Endothelial cell of umbilical vein (primary cell): Measurements from ENCODE around the gene FCSK. TPM values are rescaled to one million over a fixed set of nuclear protein-coding genes. Genes with fewer than 3 reads are reported as not detected.

Source experiments
- BruUV-seq: library from RNA; stranded (reverse); fragments of 400-500 nt; replicated peaks from 2 replicates; lab custom pipeline; 2021; lab: Mats Ljungman, UMichigan
- CTCF ChIA-PET: fragments of 300-600, 350-600 bp; sonication (Branson Sonifier 250); formaldehyde crosslinking; loops from one replicate; lab custom pipeline; 2021; ENCODE audit warnings: antibody characterized with exemption, inconsistent platforms; lab: Charles Lee
- POLR2A ChIA-PET: fragments of 300-600, 350-600 bp; sonication (Branson Sonifier 250); formaldehyde crosslinking; loops from one replicate; lab custom pipeline; 2021; ENCODE audit warnings: antibody characterized with exemption, inconsistent platforms; lab: Charles Lee
- DNase-seq: peaks from one replicate; pipeline ENCODE4 v3.0.0-alpha.2; 2011; ENCODE audit warnings: low read depth, low spot score
- FAIRE-seq: peaks from 2 replicates; lab custom pipeline; 2011; peaks lifted over from hg19 to GRCh38; lab: Jason Lieb, UNC
- H2AFZ ChIP-seq: 2 replicates; pipeline ENCODE4 v1.6.0; 2012; ENCODE audit warnings: low read depth, low read length, control low read depth, inconsistent platforms
- H3K27ac ChIP-seq: 2 replicates; pipeline ENCODE4 v1.5.1; 2011; ENCODE audit warnings: low read depth, mild to moderate bottlenecking, control low read depth, low read length, moderate library complexity; ENCODE audit not compliant: insufficient read depth
- H3K27me3 ChIP-seq, 2 experiments: 2 replicates each; pipeline versions ENCODE4 v1.6.0 to v1.6.1; 2011; ENCODE audit warnings: low read length in 2 of 2, mixed read lengths in 1 of 2; ENCODE audit not compliant: control insufficient read depth in 2 of 2, insufficient read depth in 2 of 2
- H3K36me3 ChIP-seq, 2 experiments: 2 replicates in 1 of 2; 3 replicates in 1 of 2; pipeline ENCODE4 v1.5.1; 2011; ENCODE audit warnings: low read length in 2 of 2, mild to moderate bottlenecking in 1 of 2, moderate library complexity in 1 of 2; ENCODE audit not compliant: control insufficient read depth in 2 of 2, insufficient read depth in 2 of 2; ENCODE audit errors: extremely low read depth in 1 of 2
- H3K4me1 ChIP-seq: 3 replicates; pipeline ENCODE4 v1.5.1; 2011; ENCODE audit warnings: mild to moderate bottlenecking, low read length; ENCODE audit not compliant: control insufficient read depth, insufficient read depth; ENCODE audit errors: extremely low read depth
- H3K4me2 ChIP-seq: 2 replicates; pipeline ENCODE4 v1.6.1; 2011; ENCODE audit warnings: low read length, control low read depth, mixed read lengths; ENCODE audit not compliant: insufficient read depth
- H3K4me3 ChIP-seq, 3 experiments: fragments of 200-600 bp in 1 of 3; sonication (generic), shearing (Covaris generic) in 1 of 3; replicated peaks in 1 of 3; 2 replicates each; pipeline ENCODE4 v1.5.1; 2011 to 2016; ENCODE audit warnings: control low read depth in 3 of 3, low read length in 3 of 3, mild to moderate bottlenecking in 2 of 3, inconsistent platforms in 1 of 3, low read depth in 1 of 3, moderate library complexity in 1 of 3; ENCODE audit not compliant: insufficient read depth in 1 of 3
- H3K79me2 ChIP-seq: 2 replicates; pipeline ENCODE4 v1.6.0; 2012; ENCODE audit warnings: low read length, inconsistent platforms; ENCODE audit not compliant: control insufficient read depth, insufficient read depth
- H3K9ac ChIP-seq: replicated peaks from 2 replicates; pipeline ENCODE3; 2011; ENCODE audit warnings: low read length, control low read depth; ENCODE audit not compliant: insufficient read depth; ENCODE audit errors: extremely low read depth
- H3K9me1 ChIP-seq: replicated peaks from 3 replicates; pipeline ENCODE4 v1.6.0; 2011; ENCODE audit warnings: mild to moderate bottlenecking, low read length; ENCODE audit not compliant: control insufficient read depth, insufficient read depth; ENCODE audit errors: extremely low read depth
- H3K9me3 ChIP-seq: replicated peaks from 2 replicates; pipeline ENCODE4 v1.5.1; 2012; ENCODE audit warnings: low read length, inconsistent platforms; ENCODE audit not compliant: control insufficient read depth, insufficient read depth
- H4K20me1 ChIP-seq: replicated peaks from 2 replicates; pipeline ENCODE3; 2011; ENCODE audit warnings: mild to moderate bottlenecking, low read length; ENCODE audit not compliant: control insufficient read depth, insufficient read depth; ENCODE audit errors: extremely low read depth
- EZH2 ChIP-seq: IDR thresholded peaks from 2 replicates; pipeline ENCODE4 v1.6.1; 2012; ENCODE audit warnings: borderline replicate concordance, low read depth, mild to moderate bottlenecking, moderate library complexity, low read length, inconsistent platforms; ENCODE audit not compliant: severe bottlenecking
- FOS ChIP-seq: IDR thresholded peaks from 2 replicates; pipeline ENCODE4 v1.6.1; 2011; ENCODE audit warnings: mild to moderate bottlenecking, low read length, moderate library complexity, borderline replicate concordance; ENCODE audit not compliant: insufficient read depth
- GATA2 ChIP-seq: IDR thresholded peaks from 2 replicates; pipeline ENCODE4 v1.7.0; 2011; ENCODE audit warnings: low read depth, mild to moderate bottlenecking, moderate library complexity, mixed read lengths, low read length; ENCODE audit not compliant: insufficient read length, insufficient read depth
- JUN ChIP-seq: IDR thresholded peaks from 2 replicates; pipeline ENCODE4 v1.6.1; 2011; ENCODE audit warnings: borderline replicate concordance, low read depth; ENCODE audit not compliant: insufficient read length, insufficient read depth
- MYC ChIP-seq: IDR thresholded peaks from one replicate; pipeline ENCODE4 v1.6.1; 2011; ENCODE audit warnings: mild to moderate bottlenecking, low read depth, low read length
- POLR2A ChIP-seq: IDR thresholded peaks from 2 replicates; pipeline ENCODE4 v1.6.1; 2012; ENCODE audit warnings: low read depth, mild to moderate bottlenecking, control low read depth, low read length
- POLR2AphosphoS5 ChIP-seq: IDR thresholded peaks from 2 replicates; pipeline ENCODE4 v1.6.1; 2012; ENCODE audit warnings: low read depth, mild to moderate bottlenecking, control low read depth, low read length, moderate library complexity; ENCODE audit not compliant: insufficient read depth
- dilution Hi-C: fragments of 300-500 bp; cut with MboI; formaldehyde crosslinking; loops from one replicate; pipeline ENCODE4 v1.15.0; 2019; ENCODE audit warnings: low sequenced_read_pairs; ENCODE audit not compliant: extremely low pct_ligation_motif_present
- intact Hi-C: fragments of 100-400 bp; cut with micrococcal nuclease; formaldehyde crosslinking; loops from one replicate; pipeline ENCODE4 v1.10.0; 2022
- polyA plus RNA-seq, 4 experiments: library from polyadenylated mRNA; depleted of rRNA in 3 of 4; stranded (reverse) in 3 of 4; unstranded in 1 of 4; fragments of >200 nt; gene quantifications; 2 replicates each; pipeline versions ENCODE4 v1.2.1 to v1.2.3, GENCODE V29; 2011 to 2012; ENCODE audit warnings: missing spikeins in 1 of 4
- total RNA-seq: library from RNA; stranded (reverse); gene quantifications from 2 replicates; pipeline ENCODE4 v1.2.3, GENCODE V29; 2021
- TF ChIP-seq, protein P1 (sequence below): IDR thresholded peaks from 2 replicates; pipeline ENCODE4 v1.6.1; 2011; ENCODE audit not compliant: insufficient read depth, insufficient read length
- TF ChIP-seq, protein P2 (sequence below), 2 donors: IDR thresholded peaks; 1 replicate in 1 of 2; 2 replicates in 1 of 2; pipeline ENCODE4 v1.5.1; 2011; ENCODE audit warnings: low read length in 2 of 2, mild to moderate bottlenecking in 2 of 2, moderate library complexity in 2 of 2, control low read depth in 1 of 2, inconsistent platforms in 1 of 2, low read depth in 1 of 2; ENCODE audit not compliant: insufficient read depth in 1 of 2; ENCODE audit errors: extremely low read depth in 1 of 2

Gene FCSK
- total and polyA plus RNA-seq, 2 donors (not counting 3 experiments of a cell fraction or from before 2014, with no cell fraction given): 12.4 to 18.0 TPM

DNA sequence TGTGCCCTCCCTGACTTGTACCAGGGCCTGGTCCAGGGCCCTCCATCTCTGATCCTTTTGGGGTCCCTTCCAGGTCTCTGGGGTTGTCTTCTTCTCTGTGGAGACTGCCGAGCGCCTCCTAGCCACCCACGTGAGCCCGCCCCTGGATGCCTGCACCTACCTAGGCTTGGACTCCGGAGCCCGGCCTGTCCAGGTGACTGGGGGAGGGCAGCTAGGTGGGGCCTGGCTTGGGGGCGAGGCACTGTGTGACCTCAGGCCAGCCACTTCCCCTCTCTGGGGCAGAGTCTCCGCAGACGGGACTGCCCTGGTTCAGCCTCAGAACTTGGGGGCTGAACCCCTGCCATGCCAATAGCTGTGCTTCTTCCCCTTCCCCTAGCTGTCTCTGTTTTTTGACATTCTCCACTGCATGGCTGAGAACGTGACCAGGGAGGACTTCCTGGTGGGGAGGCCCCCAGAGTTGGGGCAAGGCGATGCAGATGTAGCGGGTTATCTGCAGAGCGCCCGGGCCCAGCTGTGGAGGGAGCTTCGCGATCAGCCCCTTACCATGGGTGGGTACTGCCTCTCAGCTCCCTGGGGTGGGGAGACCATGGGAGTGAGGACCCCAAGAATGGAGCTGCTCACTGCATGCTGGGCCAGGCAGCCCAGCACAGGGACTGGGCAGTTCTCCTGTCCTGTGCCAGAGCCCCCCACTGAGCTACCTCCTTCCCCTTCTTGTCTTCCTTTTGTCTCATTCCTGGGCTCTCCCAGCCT is 14.6 kb downstream of the FCSK start:
- no peak overlapping the region for H2AFZ ChIP-seq
- CTCF ChIA-PET: interaction anchor here (1.5 to 2.2 kb wide), 2 partner anchors 75 to 99 kb away, joined by 3 to 14 read pairs; no protein-coding TSS in a partner anchor
- H3K27me3 ChIP-seq: no peaks in the 10 kb centered on the region
- BruUV-seq: no TSS peak
- H3K9me3 ChIP-seq: no peaks in the 10 kb centered on the region
- no peak overlapping the region for H3K27ac ChIP-seq
- peaks cover 0 to 2% of the 10 kb centered on the region in 2 experiments for H3K36me3 ChIP-seq
- intact Hi-C loops (no loop called here), dilution Hi-C loops (no loop called here)
- no peaks in the 10 kb centered on the region for H3K9me1 ChIP-seq
- no peak overlapping the region for H3K4me3 ChIP-seq
- DNase-seq (no peak), FAIRE-seq (no peak)
- POLR2A ChIA-PET: no interaction called here
- H3K4me2 ChIP-seq: no peak overlapping the region
- TF ChIP-seq EZH2 (no peak), FOS (no peak), MYC (no peak), POLR2A (no peak), GATA2 (no peak), POLR2AphosphoS5 (no peak), JUN (no peak)
- TF ChIP-seq, protein P1, sequence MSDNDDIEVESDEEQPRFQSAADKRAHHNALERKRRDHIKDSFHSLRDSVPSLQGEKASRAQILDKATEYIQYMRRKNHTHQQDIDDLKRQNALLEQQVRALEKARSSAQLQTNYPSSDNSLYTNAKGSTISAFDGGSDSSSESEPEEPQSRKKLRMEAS: no peak
- TF ChIP-seq, protein P2, sequence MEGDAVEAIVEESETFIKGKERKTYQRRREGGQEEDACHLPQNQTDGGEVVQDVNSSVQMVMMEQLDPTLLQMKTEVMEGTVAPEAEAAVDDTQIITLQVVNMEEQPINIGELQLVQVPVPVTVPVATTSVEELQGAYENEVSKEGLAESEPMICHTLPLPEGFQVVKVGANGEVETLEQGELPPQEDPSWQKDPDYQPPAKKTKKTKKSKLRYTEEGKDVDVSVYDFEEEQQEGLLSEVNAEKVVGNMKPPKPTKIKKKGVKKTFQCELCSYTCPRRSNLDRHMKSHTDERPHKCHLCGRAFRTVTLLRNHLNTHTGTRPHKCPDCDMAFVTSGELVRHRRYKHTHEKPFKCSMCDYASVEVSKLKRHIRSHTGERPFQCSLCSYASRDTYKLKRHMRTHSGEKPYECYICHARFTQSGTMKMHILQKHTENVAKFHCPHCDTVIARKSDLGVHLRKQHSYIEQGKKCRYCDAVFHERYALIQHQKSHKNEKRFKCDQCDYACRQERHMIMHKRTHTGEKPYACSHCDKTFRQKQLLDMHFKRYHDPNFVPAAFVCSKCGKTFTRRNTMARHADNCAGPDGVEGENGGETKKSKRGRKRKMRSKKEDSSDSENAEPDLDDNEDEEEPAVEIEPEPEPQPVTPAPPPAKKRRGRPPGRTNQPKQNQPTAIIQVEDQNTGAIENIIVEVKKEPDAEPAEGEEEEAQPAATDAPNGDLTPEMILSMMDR (IDR thresholded peaks at IDR 0.05; ENCODE audit: extremely low read depth in 1 of 2, insufficient read depth in 1 of 2, low read depth in 1 of 2, low read length in 2 of 2): no peak
- H4K20me1 ChIP-seq: no peaks in the 10 kb centered on the region
- H3K4me1 ChIP-seq: no peaks in the 10 kb centered on the region
- no peaks in the 10 kb centered on the region for H3K79me2 ChIP-seq
- H3K9ac ChIP-seq: no peak overlapping the region
